GM12878 (cell line): ENCODE results near the gene MYO1H. TPM values are rescaled to one million over a fixed set of nuclear protein-coding genes. Genes with fewer than 3 reads are reported as not detected.

Experiments
- ATAC-seq: fragments of 200-7000 bp; cut with Tn5 transposase; 3 replicates; pipeline ENCODE4 v1.9.1; 2020; ENCODE audit warnings: mild to moderate bottlenecking, moderate library complexity
- BruUV-seq: library from RNA; stranded (reverse); fragments of 400-500 nt; replicated peaks from 2 replicates; lab custom pipeline; 2021; lab: Mats Ljungman, UMichigan
- CTCF ChIA-PET: fragments of 300-600 bp; sonication (Branson Sonifier 250); formaldehyde crosslinking; extraction: SDS; loops from one replicate; lab custom pipeline; 2021; ENCODE audit warnings: inconsistent platforms; lab: Yijun Ruan, JAX
- POLR2A ChIA-PET: fragments of 350-600 bp; formaldehyde crosslinking; extraction: SDS; loops from one replicate; lab custom pipeline; 2021; ENCODE audit warnings: inconsistent platforms; lab: Charles Lee
- RAD21 ChIA-PET: fragments of 300-600 bp; sonication (Branson Sonifier 250); formaldehyde crosslinking; loops from one replicate; lab custom pipeline; 2023; ENCODE audit warnings: antibody characterized with exemption; ENCODE audit not compliant: unreplicated experiment; lab: Charles Lee
- SMC1A ChIA-PET: fragments of 300-600 bp; sonication (Branson Sonifier 250); formaldehyde crosslinking; loops from one replicate; lab custom pipeline; 2023; ENCODE audit not compliant: unreplicated experiment, uncharacterized antibody; lab: Charles Lee
- DNase-seq: peaks from one replicate; pipeline ENCODE4 v3.0.0-alpha.2; 2011; ENCODE audit warnings: low read depth, low spot score
- FAIRE-seq: peaks from 3 replicates; lab custom pipeline; 2011; peaks lifted over from hg19 to GRCh38; lab: Jason Lieb, UNC
- H2AFZ ChIP-seq: 2 replicates; pipeline ENCODE4 v1.6.0; 2011; ENCODE audit warnings: low read depth, low read length, control low read depth; ENCODE audit not compliant: control insufficient read depth
- H3K27ac ChIP-seq: 2 replicates; pipeline ENCODE4 v1.5.1; 2011; ENCODE audit warnings: control low read depth; ENCODE audit not compliant: control insufficient read depth, insufficient read depth
- H3K27me3 ChIP-seq, 2 experiments: replicated peaks in 1 of 2; 2 replicates each; pipeline versions ENCODE4 v1.6.0 to v1.6.1; 2011; ENCODE audit warnings: low read length in 1 of 2; ENCODE audit not compliant: control insufficient read depth in 2 of 2, insufficient read depth in 2 of 2
- H3K36me3 ChIP-seq, 2 experiments: 2 replicates each; pipeline ENCODE4 v1.5.1; 2011; ENCODE audit warnings: low read length in 1 of 2; ENCODE audit not compliant: control insufficient read depth in 2 of 2, insufficient read depth in 2 of 2
- H3K4me1 ChIP-seq: 2 replicates; pipeline ENCODE4 v1.6.1; 2011; ENCODE audit warnings: mild to moderate bottlenecking, low read length, moderate library complexity, mixed read lengths; ENCODE audit not compliant: control insufficient read depth, insufficient read depth
- H3K4me2 ChIP-seq: 2 replicates; pipeline ENCODE4 v1.6.0; 2011; ENCODE audit warnings: control low read depth; ENCODE audit not compliant: control insufficient read depth, insufficient read depth
- H3K4me3 ChIP-seq: fragments of 200-600 bp; sonication (generic); 2 replicates; pipeline ENCODE4 v1.5.1; 2016
- H3K79me2 ChIP-seq: 2 replicates; pipeline ENCODE4 v1.6.0; 2011; ENCODE audit warnings: low read length; ENCODE audit not compliant: control insufficient read depth, insufficient read depth
- H3K9ac ChIP-seq: 2 replicates; pipeline ENCODE4 v1.8.0; 2011; ENCODE audit warnings: low read length, control low read depth, mixed read lengths; ENCODE audit not compliant: control insufficient read depth, insufficient read depth
- H3K9me3 ChIP-seq: replicated peaks from 3 replicates; pipeline ENCODE4 v1.5.1; 2011; ENCODE audit warnings: mild to moderate bottlenecking, low read length; ENCODE audit not compliant: control insufficient read depth, insufficient read depth
- H4K20me1 ChIP-seq: 2 replicates; pipeline ENCODE4 v1.6.0; 2011; ENCODE audit not compliant: control insufficient read depth, insufficient read depth
- BMI1 ChIP-seq: fragments of 450-650 bp; IDR thresholded peaks from 2 replicates; pipeline ENCODE4 v1.6.1; 2016; ENCODE audit warnings: mild to moderate bottlenecking, moderate library complexity, borderline replicate concordance
- CBX5 ChIP-seq: sonication (generic); IDR thresholded peaks from 2 replicates; pipeline ENCODE4 v1.6.1; 2016; ENCODE audit warnings: low read depth, moderate library complexity, mild to moderate bottlenecking, inconsistent platforms
- EED ChIP-seq: sonication (generic); IDR thresholded peaks from 2 replicates; pipeline ENCODE4 v1.6.1; 2016; ENCODE audit warnings: antibody characterized with exemption, low read depth
- NRF1 ChIP-seq: conservative IDR thresholded peaks from 2 replicates; pipeline ENCODE4 v1.6.1; 2011; ENCODE audit warnings: mild to moderate bottlenecking, low read depth, low read length, improper control_type of control experiment
- PAX8 ChIP-seq: fragments of 450-650 bp; IDR thresholded peaks from 2 replicates; pipeline ENCODE4 v1.6.1; 2017; ENCODE audit warnings: mild to moderate bottlenecking, moderate library complexity
- PML ChIP-seq: IDR thresholded peaks from 2 replicates; pipeline ENCODE4 v1.6.1; 2012; ENCODE audit warnings: low read length, inconsistent platforms
- RCOR1 ChIP-seq: conservative IDR thresholded peaks from 2 replicates; pipeline ENCODE4 v1.6.1; 2012; ENCODE audit warnings: low read depth, low read length, improper control_type of control experiment
- RFX5 ChIP-seq: IDR thresholded peaks from 2 replicates; pipeline ENCODE4 v1.6.1; 2011; ENCODE audit warnings: low read depth, low read length, improper control_type of control experiment
- SP1 ChIP-seq: IDR thresholded peaks from one replicate; pipeline ENCODE4 v1.6.1; 2011; ENCODE audit warnings: low read depth, low read length
- TBL1XR1 ChIP-seq: IDR thresholded peaks from 2 replicates; pipeline ENCODE4 v1.6.1; 2012; ENCODE audit warnings: low read depth, low read length, improper control_type of control experiment
- YBX1 ChIP-seq: fragments of 450-650 bp; IDR thresholded peaks from 2 replicates; pipeline ENCODE4 v1.6.1; 2016; ENCODE audit warnings: antibody characterized with exemption
- ZNF207 ChIP-seq: fragments of 450-650 bp; IDR thresholded peaks from 2 replicates; pipeline ENCODE4 v1.6.1; 2014; ENCODE audit warnings: antibody characterized with exemption, mild to moderate bottlenecking, borderline replicate concordance
- ZZZ3 ChIP-seq: IDR thresholded peaks from 2 replicates; pipeline ENCODE4 v1.6.1; 2011; ENCODE audit warnings: low read depth; ENCODE audit not compliant: control insufficient read depth, insufficient read length
- WGBS: methylation state at CpG from one replicate; pipeline ENCODE4 v1.1.6; 2016; ENCODE audit warnings: low lambda C conversion rate; ENCODE audit not compliant: insufficient replicate concordance, insufficient coverage; ENCODE audit errors: missing lambda C conversion rate; 5-methylcytosine and 5-hydroxymethylcytosine counted together
- in situ Hi-C: fragments of 300-500 bp; cut with MboI; formaldehyde crosslinking; loops from 9 replicates; pipeline ENCODE4 v1.14.3; 2018; ENCODE audit warnings: mixed read lengths
- intact Hi-C: fragments of 100-400 bp; cut with micrococcal nuclease; formaldehyde crosslinking; loops from one replicate; pipeline ENCODE4 v1.14.2; 2022; ENCODE audit not compliant: unreplicated experiment
- polyA plus RNA-seq, 11 experiments: library from polyadenylated mRNA; depleted of rRNA in 4 of 11; unstranded in 6 of 11; stranded (reverse) in 5 of 11; fragments of >200 nt; fragmentation: Nextera tagmentation in 4 of 11; fragmentation: Illumina TruSeq in 1 of 11; extraction: Ambion mirVana in 4 of 11; extraction: Trizol in 1 of 11; gene quantifications; 1 replicate in 1 of 11; 2 replicates in 10 of 11; pipeline versions ENCODE4 v1.2.1 to v1.2.3, GENCODE V29; 2011 to 2016; ENCODE audit warnings: inconsistent platforms in 2 of 11, missing spikeins in 2 of 11, low read depth in 1 of 11
- total RNA-seq, 4 experiments: library from RNA; depleted of rRNA in 3 of 4; stranded (reverse); fragments of >200 nt in 3 of 4; fragmentation: Illumina TruSeq in 1 of 4; extraction: Trizol in 1 of 4; gene quantifications; 2 replicates each; pipeline versions ENCODE4 v1.2.1 to v1.2.3, GENCODE V29; 2013 to 2021
- TF ChIP-seq, protein P1 (sequence below): fragments of 450-650 bp; IDR thresholded peaks from 2 replicates; pipeline ENCODE4 v1.6.1; 2017; ENCODE audit warnings: mild to moderate bottlenecking, moderate library complexity
- TF ChIP-seq, protein P2 (sequence below): fragments of 450-650 bp; IDR thresholded peaks from 2 replicates; pipeline ENCODE4 v1.6.1; 2014; ENCODE audit warnings: mild to moderate bottlenecking

The MYO1H gene
- total and polyA plus RNA-seq, 10 of the 15 experiments (the other 5 are each of a cell fraction or from before 2014, with no cell fraction given), result 0.05 TPM; not detected in 9

DNA sequence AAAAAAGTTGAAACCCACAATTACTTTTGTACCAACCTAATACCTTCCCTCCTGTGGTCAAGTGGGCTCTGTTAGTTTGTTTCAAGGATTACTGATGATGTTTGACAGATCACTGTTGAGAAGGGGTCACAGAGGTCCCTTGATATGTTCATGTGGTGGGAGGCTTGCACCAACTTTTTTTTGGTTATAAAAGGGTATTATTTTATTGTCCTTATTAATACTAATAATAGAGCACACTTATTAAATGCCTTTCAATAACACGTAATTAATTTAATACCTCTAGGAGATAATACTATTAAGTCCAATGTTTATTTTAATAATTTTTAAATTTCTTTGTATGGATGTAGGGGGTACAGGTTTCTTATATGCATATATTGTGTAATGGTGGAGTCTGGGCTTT is 134.2 kb downstream of the MYO1H start:
- H2AFZ ChIP-seq, result no peak overlapping the region
- intact Hi-C loops, result no loop called here
- 96% methylated on average over 1 of the region's 1 CpG for WGBS
- H3K4me1 ChIP-seq, result no peaks in the 10 kb centered on the region
- no peak for TF ChIP-seq SP1
- no peak for TF ChIP-seq EED
- TF ChIP-seq TBL1XR1, result no peak
- no peak for TF ChIP-seq RCOR1
- no peak for TF ChIP-seq NRF1
- no peak for TF ChIP-seq ZZZ3
- RAD21 ChIA-PET, result interaction anchor here (0.6 kb wide), 1 partner anchor 282 kb away, joined by 3 read pairs; no protein-coding TSS in a partner anchor
- H3K4me3 ChIP-seq, result no peak overlapping the region
- no peak for DNase-seq
- peaks cover 15% of the 10 kb centered on the region for H3K79me2 ChIP-seq
- ATAC-seq, result no peak
- H3K9ac ChIP-seq, result no peak overlapping the region
- no peak overlapping the region for H3K27ac ChIP-seq
- no peak for FAIRE-seq
- SMC1A ChIA-PET, result no interaction called here
- POLR2A ChIA-PET, result no interaction called here
- in situ Hi-C loops, result no loop called here
- no peak overlapping the region for H3K4me2 ChIP-seq
- no peaks in the 10 kb centered on the region for H4K20me1 ChIP-seq
- H3K9me3 ChIP-seq, result no peaks in the 10 kb centered on the region
- CTCF ChIA-PET, result interaction anchor here (0.7 to 1.4 kb wide), 2 partner anchors 35 to 218 kb away, joined by 3 to 4 read pairs; no protein-coding TSS in a partner anchor
- H3K27me3 ChIP-seq, result no peaks in the 10 kb centered on the region
- BruUV-seq, result no TSS peak
- H3K36me3 ChIP-seq, result peaks cover 0 to 5% of the 10 kb centered on the region in 2 experiments; a peak in 3 of 4 replicates

DNA sequence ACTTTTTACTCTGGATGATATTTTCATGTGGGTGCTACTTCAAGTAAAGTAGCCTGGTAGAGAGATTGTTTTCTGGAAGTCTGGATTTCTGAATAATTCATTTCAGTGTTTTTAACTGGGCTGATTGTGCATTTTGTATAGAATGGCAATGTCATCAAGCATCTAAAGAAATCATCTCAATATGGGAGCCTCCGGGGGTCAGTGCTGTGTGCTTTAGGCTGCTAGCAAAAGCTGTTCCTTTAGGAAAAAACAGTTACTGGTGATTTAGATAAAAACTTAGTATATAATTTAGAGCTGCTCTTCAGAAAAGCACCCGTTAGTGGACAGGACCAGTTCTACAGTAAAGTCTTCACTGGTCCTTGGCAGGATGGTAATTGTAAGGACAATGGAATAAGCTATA is 134.8 kb downstream of the MYO1H start:
- Histone ChIP-seq H3K9ac (no peak overlapping the region), H3K9me3 (no peaks in the 10 kb centered on the region), H3K4me1 (no peaks in the 10 kb centered on the region), H4K20me1 (no peaks in the 10 kb centered on the region), H2AFZ (no peak overlapping the region), H3K79me2 (peaks cover 13% of the 10 kb centered on the region), H3K27me3 (no peaks in the 10 kb centered on the region), H3K36me3 (peaks cover 2 to 7% of the 10 kb centered on the region in 2 experiments), H3K4me3 (no peak overlapping the region), H3K27ac (no peak overlapping the region), H3K4me2 (no peak overlapping the region)
- BruUV-seq, result no TSS peak
- CTCF ChIA-PET, result interaction anchor here (1.0 to 1.4 kb wide), 2 partner anchors 11 to 35 kb away, joined by 3 to 4 read pairs; no protein-coding TSS in a partner anchor
- SMC1A ChIA-PET, result no interaction called here
- intact Hi-C loops (no loop called here), in situ Hi-C loops (no loop called here)
- POLR2A ChIA-PET, result interaction anchor here (1.3 kb wide), 1 partner anchor 11 kb away, joined by 3 read pairs; no protein-coding TSS in a partner anchor
- RAD21 ChIA-PET, result no interaction called here
- DNase-seq, result no peak
- no peak for ATAC-seq
- 100% methylated on average over 2 of the region's 2 CpGs for WGBS
- no peak for FAIRE-seq
- TF ChIP-seq PML, result no peak
- no peak for TF ChIP-seq PAX8
- no peak for TF ChIP-seq YBX1
- no peak for TF ChIP-seq ZNF207
- TF ChIP-seq RFX5, result no peak
- TF ChIP-seq, protein P1, sequence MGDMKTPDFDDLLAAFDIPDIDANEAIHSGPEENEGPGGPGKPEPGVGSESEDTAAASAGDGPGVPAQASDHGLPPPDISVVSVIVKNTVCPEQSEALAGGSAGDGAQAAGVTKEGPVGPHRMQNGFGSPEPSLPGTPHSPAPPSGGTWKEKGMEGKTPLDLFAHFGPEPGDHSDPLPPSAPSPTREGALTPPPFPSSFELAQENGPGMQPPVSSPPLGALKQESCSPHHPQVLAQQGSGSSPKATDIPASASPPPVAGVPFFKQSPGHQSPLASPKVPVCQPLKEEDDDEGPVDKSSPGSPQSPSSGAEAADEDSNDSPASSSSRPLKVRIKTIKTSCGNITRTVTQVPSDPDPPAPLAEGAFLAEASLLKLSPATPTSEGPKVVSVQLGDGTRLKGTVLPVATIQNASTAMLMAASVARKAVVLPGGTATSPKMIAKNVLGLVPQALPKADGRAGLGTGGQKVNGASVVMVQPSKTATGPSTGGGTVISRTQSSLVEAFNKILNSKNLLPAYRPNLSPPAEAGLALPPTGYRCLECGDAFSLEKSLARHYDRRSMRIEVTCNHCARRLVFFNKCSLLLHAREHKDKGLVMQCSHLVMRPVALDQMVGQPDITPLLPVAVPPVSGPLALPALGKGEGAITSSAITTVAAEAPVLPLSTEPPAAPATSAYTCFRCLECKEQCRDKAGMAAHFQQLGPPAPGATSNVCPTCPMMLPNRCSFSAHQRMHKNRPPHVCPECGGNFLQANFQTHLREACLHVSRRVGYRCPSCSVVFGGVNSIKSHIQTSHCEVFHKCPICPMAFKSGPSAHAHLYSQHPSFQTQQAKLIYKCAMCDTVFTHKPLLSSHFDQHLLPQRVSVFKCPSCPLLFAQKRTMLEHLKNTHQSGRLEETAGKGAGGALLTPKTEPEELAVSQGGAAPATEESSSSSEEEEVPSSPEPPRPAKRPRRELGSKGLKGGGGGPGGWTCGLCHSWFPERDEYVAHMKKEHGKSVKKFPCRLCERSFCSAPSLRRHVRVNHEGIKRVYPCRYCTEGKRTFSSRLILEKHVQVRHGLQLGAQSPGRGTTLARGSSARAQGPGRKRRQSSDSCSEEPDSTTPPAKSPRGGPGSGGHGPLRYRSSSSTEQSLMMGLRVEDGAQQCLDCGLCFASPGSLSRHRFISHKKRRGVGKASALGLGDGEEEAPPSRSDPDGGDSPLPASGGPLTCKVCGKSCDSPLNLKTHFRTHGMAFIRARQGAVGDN, result no peak
- no peak for TF ChIP-seq BMI1
- TF ChIP-seq, protein P2, sequence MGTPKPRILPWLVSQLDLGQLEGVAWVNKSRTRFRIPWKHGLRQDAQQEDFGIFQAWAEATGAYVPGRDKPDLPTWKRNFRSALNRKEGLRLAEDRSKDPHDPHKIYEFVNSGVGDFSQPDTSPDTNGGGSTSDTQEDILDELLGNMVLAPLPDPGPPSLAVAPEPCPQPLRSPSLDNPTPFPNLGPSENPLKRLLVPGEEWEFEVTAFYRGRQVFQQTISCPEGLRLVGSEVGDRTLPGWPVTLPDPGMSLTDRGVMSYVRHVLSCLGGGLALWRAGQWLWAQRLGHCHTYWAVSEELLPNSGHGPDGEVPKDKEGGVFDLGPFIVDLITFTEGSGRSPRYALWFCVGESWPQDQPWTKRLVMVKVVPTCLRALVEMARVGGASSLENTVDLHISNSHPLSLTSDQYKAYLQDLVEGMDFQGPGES, result no peak
- no peak for TF ChIP-seq CBX5
